HG02970 (cell line): Measurements from ENCODE around the gene MANEA.
A peak's percentile ranks its signal among the peaks of the same experiment; 100 is the strongest.
"Not testable (repeated sequence)": the region's sequence is repeated elsewhere in the genome, so short reads cannot be mapped to it uniquely, and the experiment has no call there.

Experiments
- ATAC-seq: cut with Tn5 transposase; IDR thresholded peaks from one replicate; pipeline ENCODE4 v1.9.1; 2021; ENCODE audit warnings: mild to moderate bottlenecking, moderate library complexity, moderate number of reproducible peaks; ENCODE audit not compliant: unreplicated experiment, low FRiP score

Gene MANEA

GRCh38 chr6:95577304-95578105 is at the start of gene MANEA:
Gene MANEA, plus strand, starts transcription at chr6:95577535. Its CDS starts 8,905 bp downstream, at chr6:95586440.
- peak; percentile 82 for ATAC-seq

GRCh38 chr6:95529762-95530161 is 47.6 kb upstream of the MANEA start:
- no peak for ATAC-seq

GRCh38 chr6:95530176-95530819 is 47.0 kb upstream of the MANEA start:
- ATAC-seq = no peak

- ATAC-seq = no peak
Measured at GRCh38 chr6:95543798-95544197, 33.5 kb upstream of the MANEA start.

- ATAC-seq = no peak
Measured at GRCh38 chr6:95544517-95545225, 32.7 kb upstream of the MANEA start.

GRCh38 chr6:95545226-95545625 is 32.1 kb upstream of the MANEA start:
- no peak for ATAC-seq

- ATAC-seq = no peak
Measured at GRCh38 chr6:95545686-95546085, 31.6 kb upstream of the MANEA start.

- no peak for ATAC-seq
Measured at GRCh38 chr6:95546148-95546547, 31.2 kb upstream of the MANEA start.

GRCh38 chr6:95547043-95547442 is 30.3 kb upstream of the MANEA start:
- ATAC-seq = no peak

- ATAC-seq = no peak
Measured at GRCh38 chr6:95548188-95548786, 29.0 kb upstream of the MANEA start.

GRCh38 chr6:95551678-95552324 is 25.5 kb upstream of the MANEA start:
- no peak for ATAC-seq

GRCh38 chr6:95553880-95554279 is 23.5 kb upstream of the MANEA start:
- ATAC-seq = no peak

GRCh38 chr6:95560956-95561355 is 16.4 kb upstream of the MANEA start:
- not testable (repeated sequence) for ATAC-seq

- ATAC-seq = no peak
Measured at GRCh38 chr6:95569560-95569959, 7.8 kb upstream of the MANEA start.

- no peak for ATAC-seq
Measured at GRCh38 chr6:95572098-95572497, 5.2 kb upstream of the MANEA start.

- no peak for ATAC-seq
Measured at GRCh38 chr6:95574811-95575210, 2.5 kb upstream of the MANEA start.

GRCh38 chr6:95576218-95576997 is 927 bp upstream of the MANEA start:
- ATAC-seq = no peak

GRCh38 chr6:95576998-95577303 is 384 bp upstream of the MANEA start:
- no peak for ATAC-seq

- peak; percentile 6 for ATAC-seq
Measured at GRCh38 chr6:95578106-95578410, 723 bp downstream of the MANEA start.

GRCh38 chr6:95581073-95581472 is 3.7 kb downstream of the MANEA start:
- no peak for ATAC-seq
